Ascending aorta (tissue), 2 donors: ENCODE results near the gene SLBP. TPM values are rescaled to one million over a fixed set of nuclear protein-coding genes. Genes with fewer than 3 reads are reported as not detected.

ENCODE experiments used
- DNase-seq, 2 donors: peaks; one replicate each; pipeline ENCODE4 v3.0.0-alpha.2; 2019; ENCODE audit warnings: low spot score in 2 of 2
- H3K27ac ChIP-seq, 2 donors: fragments of 200-600 bp; sonication (generic); one replicate each; pipeline ENCODE4 v1.5.1; 2016 to 2017; ENCODE audit warnings: mild to moderate bottlenecking in 1 of 2
- H3K27me3 ChIP-seq: fragments of 200-600 bp; sonication (generic); one replicate; pipeline ENCODE4 v1.5.1; 2017
- H3K36me3 ChIP-seq, 2 donors: fragments of 200-600 bp; sonication (generic); one replicate each; pipeline ENCODE4 v1.5.1; 2016
- H3K4me1 ChIP-seq, 2 donors: fragments of 200-600 bp; sonication (generic); one replicate each; pipeline ENCODE4 v1.5.1; 2016 to 2017; ENCODE audit warnings: mild to moderate bottlenecking in 1 of 2
- H3K4me3 ChIP-seq, 2 donors: fragments of 200-600 bp; sonication (generic); one replicate each; pipeline ENCODE4 v1.5.1; 2016 to 2017; ENCODE audit warnings: mild to moderate bottlenecking in 1 of 2
- H3K9me3 ChIP-seq, 2 donors: fragments of 200-600 bp; sonication (generic); one replicate each; pipeline ENCODE4 v1.5.1; 2016
- intact Hi-C: fragments of 100-400 bp; cut with DNase I; formaldehyde crosslinking; loops from one replicate; pipeline ENCODE4 v1.15.1; 2023
- total RNA-seq: library from RNA; depleted of rRNA; stranded (reverse); fragments of >200 nt; gene quantifications from one replicate; pipeline ENCODE4 v1.1.0, GENCODE V29; 2016
- TF ChIP-seq, protein P1 (sequence below), 3 experiments: fragments of 200-600 bp in 2 of 3; fragments of 450-650 bp in 1 of 3; sonication (generic) in 2 of 3; IDR thresholded peaks; one replicate each; pipeline ENCODE4 v1.5.1; 2016 to 2019; ENCODE audit warnings: antibody characterized with exemption in 3 of 3, mild to moderate bottlenecking in 1 of 3, moderate library complexity in 1 of 3

The SLBP gene
- total RNA-seq, 1 donor from 2014 or later = 218 TPM

DNA sequence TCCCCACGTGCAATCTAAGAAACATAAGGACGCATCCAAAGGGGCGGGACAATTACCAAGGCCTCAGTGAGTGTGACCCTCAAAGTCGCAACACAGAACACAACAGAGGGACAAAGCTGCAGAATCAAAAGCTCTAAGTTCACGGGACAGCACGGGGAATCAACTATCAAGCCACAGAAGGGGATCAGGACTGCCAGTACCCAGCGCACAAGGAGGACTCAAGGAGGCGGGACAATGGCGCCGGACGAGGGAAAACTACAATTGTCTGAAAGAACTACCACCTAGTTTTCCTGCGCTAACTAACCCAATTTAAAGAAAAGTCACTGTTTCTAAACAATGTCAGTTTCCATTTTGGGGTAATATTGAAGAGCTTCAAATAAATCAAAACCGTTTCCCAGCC, 29.3 kb downstream of the SLBP start:
- H3K27me3 ChIP-seq = no peaks in the 10 kb centered on the region
- H3K4me1 ChIP-seq = peaks cover 0 to 7% of the 10 kb centered on the region in 2 donors
- H3K4me3 ChIP-seq = peak overlapping the region; percentile 73 to 76
- H3K9me3 ChIP-seq = no peaks in the 10 kb centered on the region
- no peaks in the 10 kb centered on the region for H3K36me3 ChIP-seq
- peak overlapping the region; percentile 57 to 85 for H3K27ac ChIP-seq
- TF ChIP-seq, protein P1, sequence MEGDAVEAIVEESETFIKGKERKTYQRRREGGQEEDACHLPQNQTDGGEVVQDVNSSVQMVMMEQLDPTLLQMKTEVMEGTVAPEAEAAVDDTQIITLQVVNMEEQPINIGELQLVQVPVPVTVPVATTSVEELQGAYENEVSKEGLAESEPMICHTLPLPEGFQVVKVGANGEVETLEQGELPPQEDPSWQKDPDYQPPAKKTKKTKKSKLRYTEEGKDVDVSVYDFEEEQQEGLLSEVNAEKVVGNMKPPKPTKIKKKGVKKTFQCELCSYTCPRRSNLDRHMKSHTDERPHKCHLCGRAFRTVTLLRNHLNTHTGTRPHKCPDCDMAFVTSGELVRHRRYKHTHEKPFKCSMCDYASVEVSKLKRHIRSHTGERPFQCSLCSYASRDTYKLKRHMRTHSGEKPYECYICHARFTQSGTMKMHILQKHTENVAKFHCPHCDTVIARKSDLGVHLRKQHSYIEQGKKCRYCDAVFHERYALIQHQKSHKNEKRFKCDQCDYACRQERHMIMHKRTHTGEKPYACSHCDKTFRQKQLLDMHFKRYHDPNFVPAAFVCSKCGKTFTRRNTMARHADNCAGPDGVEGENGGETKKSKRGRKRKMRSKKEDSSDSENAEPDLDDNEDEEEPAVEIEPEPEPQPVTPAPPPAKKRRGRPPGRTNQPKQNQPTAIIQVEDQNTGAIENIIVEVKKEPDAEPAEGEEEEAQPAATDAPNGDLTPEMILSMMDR (IDR thresholded peaks at IDR 0.05) = no peak
- DNase-seq = no peak
- intact Hi-C loops = loop anchor here (5.0 to 10.0 kb wide), 2 partner anchors 174 to 582 kb away; partner anchors contain the start of genes LETM1 and MXD4

DNA sequence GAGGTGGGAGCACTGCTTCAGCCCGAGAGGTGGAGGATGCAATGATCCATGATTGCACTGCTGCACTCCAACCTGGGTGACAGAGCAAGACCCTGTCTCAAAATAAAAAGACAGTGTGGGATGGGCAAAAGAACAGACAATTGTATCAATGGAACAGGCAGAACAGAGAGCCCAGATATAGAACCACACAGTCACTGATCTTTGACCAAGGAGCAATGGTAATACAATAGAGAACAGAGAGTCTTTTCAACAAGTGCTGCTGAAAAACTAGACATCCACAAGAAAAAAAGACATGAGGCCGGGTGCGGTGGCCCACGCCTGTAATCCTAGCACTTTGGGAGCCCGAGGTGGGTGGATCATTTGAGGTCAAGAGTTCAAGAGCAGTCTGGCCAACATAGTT, 33.9 kb downstream of the SLBP start:
- DNase-seq = no peak

DNA sequence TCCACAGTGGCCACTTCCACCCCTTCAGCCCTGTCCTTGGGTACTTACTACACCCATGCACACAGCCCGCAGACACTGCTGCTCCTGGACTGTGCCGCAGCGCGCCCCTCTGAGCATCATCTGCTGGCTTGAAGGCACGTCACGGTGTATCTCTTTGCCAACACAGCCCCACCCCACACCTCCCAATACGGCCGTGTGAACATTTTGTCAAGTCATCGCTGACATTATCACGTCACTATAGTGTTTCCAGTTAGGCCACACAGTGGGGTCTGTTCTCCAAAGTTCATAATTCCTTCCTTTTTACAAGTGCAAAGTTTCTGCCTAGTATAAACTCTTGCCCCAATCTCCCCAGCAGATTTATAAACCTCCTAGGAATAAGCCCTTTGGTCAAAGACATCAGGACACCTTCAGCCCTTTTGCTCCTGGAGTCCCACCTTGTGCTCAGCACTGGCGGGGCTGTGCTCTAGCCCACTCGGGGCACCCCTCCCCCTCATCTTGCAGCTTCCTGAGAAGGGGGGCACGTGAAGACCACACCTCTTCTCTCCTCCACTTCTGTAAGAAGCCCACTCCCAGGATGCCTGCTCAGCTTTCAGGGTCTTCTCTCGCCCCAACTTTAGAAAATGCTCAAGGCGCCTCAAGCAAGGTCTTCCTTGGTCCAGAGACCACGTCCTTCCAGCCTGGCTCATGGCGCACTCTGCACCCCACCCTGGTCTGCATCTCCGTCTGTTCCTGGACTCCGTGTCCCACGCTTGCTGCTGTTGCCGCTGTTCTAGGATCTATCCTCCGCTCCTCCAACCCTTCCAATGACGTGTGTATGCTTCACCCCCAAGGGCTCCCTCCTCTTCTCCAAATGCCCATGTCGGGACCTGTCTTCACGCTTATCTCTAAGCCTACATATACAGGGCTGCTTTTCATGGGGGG, 35.3 kb downstream of the SLBP start:
- TF ChIP-seq, protein P1 (IDR thresholded peaks at IDR 0.05) = no peak
- no peak overlapping the region for H3K27ac ChIP-seq
- H3K9me3 ChIP-seq = no peaks in the 10 kb centered on the region
- no peaks in the 10 kb centered on the region for H3K27me3 ChIP-seq
- no peak overlapping the region for H3K4me3 ChIP-seq
- no peak for DNase-seq
- intact Hi-C loops = no loop called here
- H3K36me3 ChIP-seq = no peaks in the 10 kb centered on the region
- H3K4me1 ChIP-seq = no peaks in the 10 kb centered on the region

More for the DNA sequence above, 33.9 kb downstream of the SLBP start:
- TF ChIP-seq, protein P1 (IDR thresholded peaks at IDR 0.05) = no peak
- H3K9me3 ChIP-seq = no peaks in the 10 kb centered on the region
- intact Hi-C loops = no loop called here
- no peak overlapping the region for H3K27ac ChIP-seq
- no peaks in the 10 kb centered on the region for H3K27me3 ChIP-seq
- H3K4me1 ChIP-seq = no peaks in the 10 kb centered on the region
- no peak overlapping the region for H3K4me3 ChIP-seq
- H3K36me3 ChIP-seq = no peaks in the 10 kb centered on the region

DNA sequence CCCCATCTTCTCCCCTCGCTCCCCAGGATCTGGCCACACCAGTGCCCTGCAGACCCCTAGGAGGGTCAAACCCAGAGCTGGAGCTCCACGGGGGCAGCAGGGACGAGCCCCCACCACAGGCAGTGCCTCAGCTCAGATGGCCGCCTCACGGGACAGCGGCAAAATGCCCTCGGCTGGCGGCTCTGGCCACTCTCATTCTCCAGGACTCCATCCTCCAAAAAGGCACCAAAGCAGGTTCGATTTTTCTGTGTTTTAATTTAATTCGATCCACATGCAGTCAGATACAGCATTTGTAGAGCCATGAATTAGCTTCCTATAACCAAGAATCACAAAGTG, 36.3 kb downstream of the SLBP start:
- Histone ChIP-seq H3K27me3 (no peaks in the 10 kb centered on the region), H3K4me1 (no peaks in the 10 kb centered on the region), H3K9me3 (no peaks in the 10 kb centered on the region), H3K36me3 (no peaks in the 10 kb centered on the region), H3K4me3 (no peak overlapping the region), H3K27ac (no peak overlapping the region)
- TF ChIP-seq, protein P1 (IDR thresholded peaks at IDR 0.05) = no peak
- DNase-seq = no peak
- intact Hi-C loops = no loop called here

DNA sequence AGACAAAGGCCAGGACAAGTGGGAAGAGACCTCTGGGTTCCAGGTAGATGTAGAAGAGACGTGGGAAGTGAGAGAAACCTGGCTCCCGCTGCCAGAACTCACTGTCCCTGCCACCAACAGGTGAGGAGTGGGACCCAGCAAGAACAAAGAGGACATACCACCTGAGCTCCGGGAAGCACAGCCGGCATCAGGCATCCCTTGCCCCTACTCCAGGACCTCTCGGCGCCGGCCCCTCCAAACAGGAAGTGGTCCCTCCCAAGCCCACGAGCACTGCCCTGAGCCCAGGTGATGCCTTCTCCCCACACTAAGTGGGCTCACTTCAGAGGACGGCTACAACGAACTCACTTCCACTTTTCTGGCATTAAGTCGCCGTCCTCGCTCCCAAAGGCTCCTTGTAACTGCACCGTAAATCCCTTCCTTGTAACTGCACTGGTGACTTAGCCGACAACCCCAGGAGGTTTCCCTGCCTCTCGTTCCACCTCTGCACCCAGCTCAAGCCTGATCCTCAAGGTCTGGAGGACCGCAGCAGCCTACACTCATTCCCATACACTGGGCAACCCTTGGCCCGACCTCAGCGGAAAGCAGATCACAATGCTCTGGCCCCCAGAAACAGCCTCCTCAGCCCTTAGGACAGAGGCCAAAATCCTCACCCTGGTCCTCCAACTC, 36.9 kb downstream of the SLBP start:
- no peak overlapping the region for H3K4me3 ChIP-seq
- no peak overlapping the region for H3K27ac ChIP-seq
- intact Hi-C loops = no loop called here
- H3K36me3 ChIP-seq = no peaks in the 10 kb centered on the region
- DNase-seq = no peak
- TF ChIP-seq, protein P1 (IDR thresholded peaks at IDR 0.05) = no peak
- H3K4me1 ChIP-seq = no peaks in the 10 kb centered on the region
- H3K9me3 ChIP-seq = no peaks in the 10 kb centered on the region
- H3K27me3 ChIP-seq = no peaks in the 10 kb centered on the region
